ENCODE measurements around the gene NUP188. TPM values are rescaled to one million over a fixed set of nuclear protein-coding genes. Genes with fewer than 3 reads are reported as not detected.

The NUP188 gene
- total RNA-seq, 1 experiment from 2014 or later, result 52.0 TPM

- H3K4me3 ChIP-seq (ENCODE audit: low read length), result peak overlapping the region; percentile 78; the same call in 1 of the 2 replicates
Measured at GRCh38 chr9:129038109-129038852, 90.8 kb downstream of the NUP188 start.

GRCh38 chr9:129040113-129040643, 92.7 kb downstream of the NUP188 start:
- ChIA-PET POLR2A (ENCODE audit: unreplicated experiment) (no interaction called here), CTCF (no interaction called here)
- peaks cover 21% of the 10 kb centered on the region for H3K79me2 ChIP-seq (ENCODE audit: low read length)
- H3K4me3 ChIP-seq (ENCODE audit: low read length), result no peak overlapping the region
- no peaks in the 10 kb centered on the region for H3K27me3 ChIP-seq (ENCODE audit: low read length)
- H3K27ac ChIP-seq (ENCODE audit: low read length), result no peak overlapping the region
- no peak for DNase-seq
- H4K20me1 ChIP-seq (ENCODE audit: low read length), result no peaks in the 10 kb centered on the region
- no peak overlapping the region for H2AFZ ChIP-seq (ENCODE audit: low read length)
- no peak overlapping the region for H3K4me2 ChIP-seq (ENCODE audit: low read length)
- no TSS peak for BruUV-seq (replicated peaks)
- H3K9ac ChIP-seq (ENCODE audit: low read length), result no peak overlapping the region
- H3K36me3 ChIP-seq (ENCODE audit: low read depth, low read length), result no peaks in the 10 kb centered on the region
- H3F3A ChIP-seq (ENCODE audit: low read length, unreplicated experiment), result no peaks in the 10 kb centered on the region
- no peaks in the 10 kb centered on the region for H3K9me2 ChIP-seq (replicated peaks; ENCODE audit: low read length)
- intact Hi-C loops (cut with micrococcal nuclease), result no loop called here
- peaks cover 8% of the 10 kb centered on the region; the same call in 1 of the 2 replicates for H3K4me1 ChIP-seq (ENCODE audit: insufficient read depth, low read length)
- H3K9me3 ChIP-seq (ENCODE audit: low read length), result no peaks in the 10 kb centered on the region
- ATAC-seq, result no peak
- TF ChIP-seq EZH2phosphoT487 (IDR thresholded peaks at IDR 0.05; ENCODE audit: borderline replicate concordance, low read length) (no peak), CTCF (conservative IDR thresholded peaks at IDR 0.05; ENCODE audit: low read depth, low read length) (no peak), EZH2 (IDR thresholded peaks at IDR 0.05; ENCODE audit: low read length, unreplicated experiment) (no peak)

More at GRCh38 chr9:129038109-129038852, 90.8 kb downstream of the NUP188 start:
- Histone ChIP-seq H3K4me2 (ENCODE audit: low read length) (peak overlapping the region; percentile 94), H3K27ac (ENCODE audit: low read length) (no peak overlapping the region), H2AFZ (ENCODE audit: low read length) (no peak overlapping the region), H3K79me2 (ENCODE audit: low read length) (peaks cover 21% of the 10 kb centered on the region), H3K9me2 (replicated peaks; ENCODE audit: low read length) (no peaks in the 10 kb centered on the region), H3K9me3 (ENCODE audit: low read length) (no peaks in the 10 kb centered on the region), H3K4me1 (ENCODE audit: insufficient read depth, low read length) (peaks cover 8% of the 10 kb centered on the region; the same call in 1 of the 2 replicates), H3K36me3 (ENCODE audit: low read depth, low read length) (no peaks in the 10 kb centered on the region), H3K27me3 (ENCODE audit: low read length) (no peaks in the 10 kb centered on the region), H4K20me1 (ENCODE audit: low read length) (no peaks in the 10 kb centered on the region), H3F3A (ENCODE audit: low read length, unreplicated experiment) (no peaks in the 10 kb centered on the region), H3K9ac (ENCODE audit: low read length) (no peak overlapping the region)
- ChIA-PET CTCF (interaction anchor here (0.6 kb wide), 1 partner anchor 197 kb away, joined by 3 read pairs; no protein-coding TSS in a partner anchor), POLR2A (ENCODE audit: unreplicated experiment) (no interaction called here)
- TF ChIP-seq EZH2phosphoT487 (IDR thresholded peaks at IDR 0.05; ENCODE audit: borderline replicate concordance, low read length), result no peak
- TF ChIP-seq EZH2 (IDR thresholded peaks at IDR 0.05; ENCODE audit: low read length, unreplicated experiment), result no peak
- no peak for TF ChIP-seq CTCF (conservative IDR thresholded peaks at IDR 0.05; ENCODE audit: low read depth, low read length)
- no peak for ATAC-seq
- BruUV-seq (replicated peaks), result no TSS peak
- DNase-seq, result no peak
- intact Hi-C loops (cut with micrococcal nuclease), result no loop called here

GRCh38 chr9:129042016-129042415, 94.5 kb downstream of the NUP188 start:
- no peak overlapping the region for H3K9ac ChIP-seq (ENCODE audit: low read length)
- DNase-seq (no peak), ATAC-seq (no peak)
- H3K79me2 ChIP-seq (ENCODE audit: low read length), result peaks cover 16% of the 10 kb centered on the region
- H3K27me3 ChIP-seq (ENCODE audit: low read length), result no peaks in the 10 kb centered on the region
- H3K36me3 ChIP-seq (ENCODE audit: low read depth, low read length), result no peaks in the 10 kb centered on the region
- H3K27ac ChIP-seq (ENCODE audit: low read length), result no peak overlapping the region
- ChIA-PET POLR2A (ENCODE audit: unreplicated experiment) (no interaction called here), CTCF (no interaction called here)
- H3K9me3 ChIP-seq (ENCODE audit: low read length), result no peaks in the 10 kb centered on the region
- no peak for TF ChIP-seq EZH2phosphoT487 (IDR thresholded peaks at IDR 0.05; ENCODE audit: borderline replicate concordance, low read length)
- no peak for TF ChIP-seq CTCF (conservative IDR thresholded peaks at IDR 0.05; ENCODE audit: low read depth, low read length)
- TF ChIP-seq EZH2 (IDR thresholded peaks at IDR 0.05; ENCODE audit: low read length, unreplicated experiment), result no peak
- peaks cover 8% of the 10 kb centered on the region; the same call in 1 of the 2 replicates for H3K4me1 ChIP-seq (ENCODE audit: insufficient read depth, low read length)
- intact Hi-C loops (cut with micrococcal nuclease), result no loop called here
- no peak overlapping the region for H3K4me3 ChIP-seq (ENCODE audit: low read length)
- BruUV-seq (replicated peaks), result no TSS peak
- no peaks in the 10 kb centered on the region for H3F3A ChIP-seq (ENCODE audit: low read length, unreplicated experiment)
- H3K4me2 ChIP-seq (ENCODE audit: low read length), result no peak overlapping the region
- no peaks in the 10 kb centered on the region for H4K20me1 ChIP-seq (ENCODE audit: low read length)
- H3K9me2 ChIP-seq (replicated peaks; ENCODE audit: low read length), result no peaks in the 10 kb centered on the region
- no peak overlapping the region for H2AFZ ChIP-seq (ENCODE audit: low read length)
